Measurements from ENCODE around the gene CEP41.

Gene CEP41, protein sequence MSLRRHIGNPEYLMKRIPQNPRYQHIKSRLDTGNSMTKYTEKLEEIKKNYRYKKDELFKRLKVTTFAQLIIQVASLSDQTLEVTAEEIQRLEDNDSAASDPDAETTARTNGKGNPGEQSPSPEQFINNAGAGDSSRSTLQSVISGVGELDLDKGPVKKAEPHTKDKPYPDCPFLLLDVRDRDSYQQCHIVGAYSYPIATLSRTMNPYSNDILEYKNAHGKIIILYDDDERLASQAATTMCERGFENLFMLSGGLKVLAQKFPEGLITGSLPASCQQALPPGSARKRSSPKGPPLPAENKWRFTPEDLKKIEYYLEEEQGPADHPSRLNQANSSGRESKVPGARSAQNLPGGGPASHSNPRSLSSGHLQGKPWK

DNA sequence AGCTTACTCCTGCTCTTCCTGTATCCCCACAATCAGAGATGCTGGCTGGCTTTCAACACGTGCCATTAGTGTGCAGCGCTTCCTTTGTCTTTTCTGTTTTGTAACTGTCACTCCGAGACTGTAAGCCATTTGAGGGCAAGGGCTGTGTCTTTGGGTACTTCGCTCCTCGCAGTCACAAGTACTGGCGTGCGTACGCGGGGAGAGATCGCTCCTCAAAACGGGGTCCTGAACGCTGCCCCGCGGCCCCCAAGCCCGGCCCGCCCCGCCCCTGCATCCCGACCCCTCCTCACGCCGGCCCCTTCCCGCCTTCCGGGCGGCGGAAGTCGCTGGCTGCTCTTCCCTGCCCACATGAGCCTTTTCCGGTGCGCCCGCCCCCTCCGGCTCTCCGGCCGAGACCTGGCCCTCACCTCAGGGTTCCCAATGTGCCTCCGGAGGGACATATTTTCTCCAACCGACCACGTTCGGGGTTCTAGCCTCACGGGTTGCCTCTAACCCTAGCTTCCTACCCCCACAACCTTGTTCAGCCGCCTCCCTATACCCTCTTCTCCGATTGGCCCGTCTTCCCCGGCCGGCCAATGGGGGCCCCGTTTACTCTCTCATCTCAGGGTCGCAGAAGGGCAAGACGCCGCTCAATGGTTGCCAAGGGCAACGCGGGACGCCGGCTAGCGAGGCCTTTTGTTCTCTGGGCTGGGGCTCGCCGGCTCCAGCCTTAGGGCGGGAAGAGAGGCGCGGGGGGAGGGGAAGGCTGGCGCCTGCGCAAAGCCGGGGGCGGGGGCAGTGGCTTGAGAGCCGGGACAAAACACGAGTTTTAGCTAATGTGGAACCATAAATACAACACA, at the start of gene CEP41:
Gene CEP41, minus strand, starts transcription at position 490 of the 839 bp plus-strand sequence. Its CDS starts 50 bp downstream, at position 440.
- peak within 1 kb of the TSS; percentile 98 for H3K27ac Mint-ChIP-seq
- peaks cover 51% of the 10 kb centered on the region for H3K4me1 Mint-ChIP-seq (ENCODE audit: low read depth)
- no peaks in the 10 kb centered on the region for H3K9me3 Mint-ChIP-seq
- H3K4me3 Mint-ChIP-seq: peak within 1 kb of the TSS; percentile 98
- H3K36me3 Mint-ChIP-seq (ENCODE audit: low read depth): peaks cover 10% of the 10 kb centered on the region
- H3K27me3 Mint-ChIP-seq: no peaks in the 10 kb centered on the region

DNA sequence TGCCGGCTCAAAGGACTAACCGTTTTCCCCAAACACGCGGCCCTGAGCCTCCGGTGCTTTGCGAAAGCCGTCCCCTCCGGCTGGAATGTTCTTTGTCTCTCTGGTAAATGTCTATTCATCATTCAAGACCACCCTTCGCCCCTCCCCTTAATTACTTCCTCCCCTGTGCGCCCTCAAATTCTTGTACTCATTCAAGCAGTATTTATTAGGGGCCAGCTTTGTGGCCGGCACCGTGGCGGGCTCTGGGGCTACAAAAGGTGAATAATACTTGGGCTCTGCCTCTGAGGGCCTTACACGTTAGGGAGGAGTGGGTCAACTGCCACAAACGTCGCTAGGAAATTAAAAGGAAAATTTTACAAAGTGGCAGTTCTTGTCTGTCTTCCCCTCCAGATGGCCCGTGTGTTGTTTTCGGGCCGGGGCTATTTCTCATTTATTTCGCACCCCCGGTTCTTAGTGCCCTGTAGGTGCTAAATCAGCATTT, 49.5 kb upstream of the CEP41 start:
- Mint-ChIP-seq H3K9me3 (no peaks in the 10 kb centered on the region), H3K27me3 (peaks cover 48% of the 10 kb centered on the region), H3K4me3 (no peak overlapping the region), H3K36me3 (ENCODE audit: low read depth) (peaks cover 5% of the 10 kb centered on the region), H3K4me1 (ENCODE audit: low read depth) (peaks cover 28% of the 10 kb centered on the region), H3K27ac (no peak overlapping the region)

GRCh38 chr7:130489140-130489983, 48.5 kb upstream of the CEP41 start:
- Mint-ChIP-seq H3K27ac (no peak overlapping the region), H3K9me3 (no peaks in the 10 kb centered on the region), H3K27me3 (peaks cover 53% of the 10 kb centered on the region), H3K36me3 (ENCODE audit: low read depth) (peaks cover 5% of the 10 kb centered on the region), H3K4me1 (ENCODE audit: low read depth) (peaks cover 34% of the 10 kb centered on the region), H3K4me3 (no peak overlapping the region)

GRCh38 chr7:130488392-130489139, 47.8 kb upstream of the CEP41 start:
- no peak overlapping the region for H3K27ac Mint-ChIP-seq
- no peak overlapping the region for H3K4me3 Mint-ChIP-seq

DNA sequence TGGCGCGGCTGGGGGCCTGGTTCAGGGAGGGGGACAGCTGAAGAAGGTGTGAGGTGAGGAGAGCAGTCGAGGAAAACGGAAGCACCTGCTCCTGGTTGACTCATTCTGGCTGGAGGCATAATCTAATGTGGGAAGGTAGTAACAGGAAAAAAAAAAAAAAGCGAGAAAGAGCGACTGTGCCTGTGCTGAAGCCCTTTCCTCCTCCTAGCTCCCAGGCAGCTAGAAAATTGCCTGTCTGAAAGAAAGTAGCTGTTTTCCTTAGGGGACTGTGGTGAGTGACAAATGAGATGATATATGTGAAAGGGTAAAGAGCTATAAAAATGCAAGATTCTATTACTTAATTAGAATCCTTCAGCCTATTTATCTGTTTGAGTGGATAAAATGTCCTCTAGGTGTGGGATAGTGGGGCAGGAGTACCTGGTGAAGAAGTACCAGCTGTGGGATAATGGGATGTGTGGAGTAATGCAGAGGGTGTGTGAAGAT, 46.2 kb upstream of the CEP41 start:
- peaks cover 47% of the 10 kb centered on the region for H3K27me3 Mint-ChIP-seq
- H3K27ac Mint-ChIP-seq: no peak overlapping the region

More at GRCh38 chr7:130488392-130489139, 47.8 kb upstream of the CEP41 start:
- peaks cover 34% of the 10 kb centered on the region for H3K4me1 Mint-ChIP-seq (ENCODE audit: low read depth)
- no peaks in the 10 kb centered on the region for H3K9me3 Mint-ChIP-seq
- peaks cover 5% of the 10 kb centered on the region for H3K36me3 Mint-ChIP-seq (ENCODE audit: low read depth)
- H3K27me3 Mint-ChIP-seq: peaks cover 51% of the 10 kb centered on the region

DNA sequence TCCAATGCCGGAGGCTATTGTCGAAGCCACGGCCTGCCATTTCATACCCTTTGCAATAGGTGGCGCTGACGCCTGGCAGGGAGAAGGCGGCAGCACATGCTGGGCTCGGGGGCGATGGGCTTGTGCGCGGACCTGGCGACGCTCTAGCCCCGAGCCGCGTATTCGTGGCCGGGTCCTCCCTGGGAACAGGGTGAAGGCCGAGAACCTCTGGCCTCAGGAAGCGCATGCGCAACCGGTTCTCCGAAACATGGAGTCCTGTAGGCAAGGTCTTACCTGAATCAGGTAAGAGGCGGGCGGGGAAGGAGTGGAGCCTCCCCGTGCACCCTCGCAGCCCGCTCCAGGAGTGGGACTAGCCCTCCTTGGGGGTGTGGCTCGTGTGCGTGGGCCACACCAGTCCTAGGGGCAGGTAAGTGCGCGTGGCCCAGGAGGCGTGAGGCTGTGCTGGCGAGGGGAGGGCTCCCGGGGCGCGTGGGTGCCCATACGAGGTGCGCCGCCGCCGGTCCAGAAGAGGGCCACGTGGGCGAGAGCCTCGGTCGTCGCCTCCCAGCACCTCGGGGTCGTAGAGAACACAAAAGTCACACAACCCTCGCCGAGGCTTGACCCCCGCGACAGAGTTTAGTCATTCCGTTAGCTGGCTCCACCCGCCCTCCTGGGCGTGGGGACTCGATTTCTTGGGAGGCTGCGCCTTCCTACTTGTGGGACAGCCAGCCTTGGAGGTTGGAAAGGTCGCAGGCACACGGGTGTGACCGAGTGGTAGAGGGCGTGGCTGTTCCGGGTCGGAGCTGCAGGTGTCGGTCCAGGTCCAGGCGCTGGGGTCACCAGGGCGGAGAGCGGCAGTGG, 45.5 kb upstream of the CEP41 start:
- H3K27me3 Mint-ChIP-seq: peaks cover 47% of the 10 kb centered on the region
- H3K27ac Mint-ChIP-seq: peak overlapping the region; percentile 65
- H3K9me3 Mint-ChIP-seq: no peaks in the 10 kb centered on the region
- peak overlapping the region; percentile 77 for H3K4me3 Mint-ChIP-seq
- H3K36me3 Mint-ChIP-seq (ENCODE audit: low read depth): no peaks in the 10 kb centered on the region
- peaks cover 27% of the 10 kb centered on the region for H3K4me1 Mint-ChIP-seq (ENCODE audit: low read depth)

More for the DNA sequence above, 46.2 kb upstream of the CEP41 start:
- H3K4me1 Mint-ChIP-seq (ENCODE audit: low read depth): peaks cover 27% of the 10 kb centered on the region
- no peaks in the 10 kb centered on the region for H3K9me3 Mint-ChIP-seq
- H3K36me3 Mint-ChIP-seq (ENCODE audit: low read depth): no peaks in the 10 kb centered on the region
- H3K4me3 Mint-ChIP-seq: peak overlapping the region; percentile 75

GRCh38 chr7:130485734-130486113, 44.9 kb upstream of the CEP41 start:
- no peaks in the 10 kb centered on the region for H3K9me3 Mint-ChIP-seq
- peak overlapping the region; percentile 77 for H3K4me3 Mint-ChIP-seq
- H3K4me1 Mint-ChIP-seq (ENCODE audit: low read depth): peaks cover 23% of the 10 kb centered on the region
- no peak overlapping the region for H3K27ac Mint-ChIP-seq
- peaks cover 43% of the 10 kb centered on the region for H3K27me3 Mint-ChIP-seq
- no peaks in the 10 kb centered on the region for H3K36me3 Mint-ChIP-seq (ENCODE audit: low read depth)

DNA sequence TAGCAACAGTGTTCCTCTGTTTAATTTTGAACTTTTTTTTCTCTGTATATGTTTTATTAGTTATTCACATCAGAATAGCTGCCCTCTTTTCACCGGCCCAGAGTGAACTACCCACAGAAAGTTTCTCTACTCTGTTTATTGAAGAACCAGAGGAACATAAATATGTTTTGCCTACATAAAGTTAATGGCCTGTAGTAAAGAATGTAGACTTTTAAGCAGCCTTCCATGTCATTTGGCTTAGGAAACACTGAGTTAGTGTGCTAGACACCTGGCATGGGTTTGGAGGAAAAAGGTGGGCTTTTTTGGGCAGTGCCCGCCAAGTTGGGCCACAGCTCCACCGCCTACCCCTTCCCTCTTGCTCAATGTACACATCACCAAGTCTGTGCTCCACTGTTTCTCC, 42.2 kb upstream of the CEP41 start:
- Mint-ChIP-seq H3K4me1 (ENCODE audit: low read depth) (peaks cover 23% of the 10 kb centered on the region), H3K4me3 (no peak overlapping the region), H3K9me3 (no peaks in the 10 kb centered on the region), H3K27ac (no peak overlapping the region), H3K36me3 (ENCODE audit: low read depth) (no peaks in the 10 kb centered on the region), H3K27me3 (peaks cover 31% of the 10 kb centered on the region)

DNA sequence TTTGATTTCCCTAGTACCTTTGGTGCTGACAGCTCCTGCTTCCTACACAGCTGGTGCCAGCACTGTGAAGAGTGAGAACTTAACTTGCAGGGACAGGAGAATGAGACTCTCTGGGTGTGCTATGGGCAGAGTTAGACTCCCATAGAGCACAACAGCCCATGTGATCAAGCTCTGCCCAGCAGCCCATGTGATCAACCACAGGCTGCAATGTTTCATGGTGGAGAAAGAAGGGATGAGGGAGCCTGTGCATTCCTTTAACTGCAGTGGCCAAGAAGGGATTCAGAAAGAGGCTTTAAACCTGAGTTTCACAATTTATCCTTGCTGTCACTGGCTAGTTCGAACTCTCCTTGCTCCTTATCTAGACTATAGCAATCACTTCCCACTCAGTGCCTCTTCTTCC, 41.1 kb upstream of the CEP41 start:
- Mint-ChIP-seq H3K4me1 (ENCODE audit: low read depth) (peaks cover 20% of the 10 kb centered on the region), H3K27me3 (peaks cover 28% of the 10 kb centered on the region), H3K9me3 (no peaks in the 10 kb centered on the region), H3K27ac (no peak overlapping the region), H3K36me3 (ENCODE audit: low read depth) (no peaks in the 10 kb centered on the region), H3K4me3 (no peak overlapping the region)

GRCh38 chr7:130479716-130480400, 39.0 kb upstream of the CEP41 start:
- H3K4me3 Mint-ChIP-seq: no peak overlapping the region
- no peaks in the 10 kb centered on the region for H3K36me3 Mint-ChIP-seq (ENCODE audit: low read depth)
- peaks cover 16% of the 10 kb centered on the region for H3K27me3 Mint-ChIP-seq
- peaks cover 2% of the 10 kb centered on the region for H3K4me1 Mint-ChIP-seq (ENCODE audit: low read depth)
- no peak overlapping the region for H3K27ac Mint-ChIP-seq
- H3K9me3 Mint-ChIP-seq: no peaks in the 10 kb centered on the region

DNA sequence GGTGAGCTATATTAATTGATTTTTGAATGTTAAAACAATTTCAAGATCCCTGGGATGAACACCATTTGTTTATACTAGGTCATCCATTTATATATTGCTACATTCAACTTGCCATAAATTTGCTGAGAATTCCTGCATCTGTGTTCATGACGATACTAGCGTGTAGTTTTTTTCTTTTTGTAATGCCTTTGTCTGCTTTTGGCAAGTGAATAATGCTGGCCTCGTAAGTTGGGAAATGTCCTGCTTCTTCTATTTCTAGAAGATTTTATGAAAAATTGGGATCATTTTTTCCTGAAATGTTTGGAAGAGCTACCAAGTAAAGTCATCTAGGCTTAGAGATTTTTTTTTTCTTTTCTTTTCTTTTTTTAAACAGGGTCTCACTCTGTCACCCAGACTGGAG, 38.2 kb upstream of the CEP41 start:
- Mint-ChIP-seq H3K36me3 (ENCODE audit: low read depth) (no peaks in the 10 kb centered on the region), H3K9me3 (no peaks in the 10 kb centered on the region)

DNA sequence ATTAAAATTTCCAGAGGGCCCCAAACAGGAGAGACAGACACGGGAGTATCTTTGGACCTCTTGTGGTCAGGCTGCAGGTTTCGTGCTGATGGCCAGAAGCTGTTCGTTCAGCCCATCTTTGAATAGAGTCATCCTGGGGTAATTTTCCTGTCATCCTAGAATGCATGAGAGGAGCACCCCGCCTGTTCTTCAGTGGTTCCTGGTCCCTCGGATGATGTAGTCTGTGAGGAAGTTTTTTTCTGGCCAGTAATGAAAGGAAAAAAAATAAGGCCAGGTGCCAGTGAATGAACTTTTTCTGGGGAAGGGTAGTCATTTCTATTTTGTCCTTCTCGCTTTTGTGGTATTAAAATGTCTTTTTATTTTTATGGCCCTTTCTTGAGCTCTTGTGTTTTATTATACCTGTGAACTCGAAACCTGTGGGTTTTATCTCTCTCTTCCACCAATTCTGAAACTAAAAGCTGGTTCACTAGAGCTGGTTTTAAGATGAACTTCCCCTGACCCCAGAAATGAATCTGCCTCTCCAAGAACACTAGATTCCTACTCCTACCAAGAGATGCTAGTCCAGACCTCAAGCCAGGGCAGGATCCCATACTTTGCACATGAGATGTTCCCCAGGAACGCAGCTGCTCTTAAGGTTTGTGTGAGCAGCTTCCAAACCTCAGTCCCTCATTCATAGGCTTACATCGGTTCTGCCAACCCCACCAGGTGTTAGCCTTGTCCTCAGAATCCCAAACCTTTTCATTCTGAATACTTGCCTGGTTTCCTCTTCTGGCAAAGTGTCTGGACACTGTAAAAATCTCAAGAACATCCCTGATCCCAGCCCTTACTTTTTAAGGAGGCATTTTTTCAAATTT, 35.7 kb upstream of the CEP41 start:
- Mint-ChIP-seq H3K9me3 (no peaks in the 10 kb centered on the region), H3K27me3 (no peaks in the 10 kb centered on the region), H3K4me1 (ENCODE audit: low read depth) (no peaks in the 10 kb centered on the region), H3K36me3 (ENCODE audit: low read depth) (no peaks in the 10 kb centered on the region), H3K4me3 (no peak overlapping the region), H3K27ac (no peak overlapping the region)

More for the DNA sequence above, 38.2 kb upstream of the CEP41 start:
- no peak overlapping the region for H3K27ac Mint-ChIP-seq
- H3K27me3 Mint-ChIP-seq: peaks cover 10% of the 10 kb centered on the region
- H3K4me1 Mint-ChIP-seq (ENCODE audit: low read depth): no peaks in the 10 kb centered on the region
- H3K4me3 Mint-ChIP-seq: no peak overlapping the region
